Stimulated activated CD4-positive, alpha-beta T cell treated with anti-CD3 and anti-CD28 coated beads, Interleukin-15, amount 100 ng/mL, for 48 hours (primary cell): ENCODE measurements around the gene ANGEL2.
"Not testable (repeated sequence)": the region's sequence is repeated elsewhere in the genome, so short reads cannot be mapped to it uniquely, and the experiment has no call there.

Source experiments
- DNase-seq, 2 donors: peaks; one replicate each; pipeline ENCODE4 v3.0.0-alpha.2; 2020; ENCODE audit warnings: low read depth in 2 of 2

The ANGEL2 gene, protein sequence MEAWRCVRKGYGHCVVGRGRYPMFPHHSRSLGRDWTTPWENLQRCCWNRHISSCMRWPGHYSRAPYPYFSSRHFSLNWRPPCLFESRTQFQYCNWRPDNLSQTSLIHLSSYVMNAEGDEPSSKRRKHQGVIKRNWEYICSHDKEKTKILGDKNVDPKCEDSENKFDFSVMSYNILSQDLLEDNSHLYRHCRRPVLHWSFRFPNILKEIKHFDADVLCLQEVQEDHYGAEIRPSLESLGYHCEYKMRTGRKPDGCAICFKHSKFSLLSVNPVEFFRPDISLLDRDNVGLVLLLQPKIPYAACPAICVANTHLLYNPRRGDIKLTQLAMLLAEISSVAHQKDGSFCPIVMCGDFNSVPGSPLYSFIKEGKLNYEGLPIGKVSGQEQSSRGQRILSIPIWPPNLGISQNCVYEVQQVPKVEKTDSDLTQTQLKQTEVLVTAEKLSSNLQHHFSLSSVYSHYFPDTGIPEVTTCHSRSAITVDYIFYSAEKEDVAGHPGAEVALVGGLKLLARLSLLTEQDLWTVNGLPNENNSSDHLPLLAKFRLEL

GRCh38 chr1:213015099-213016050, at the start of gene ANGEL2:
TSS of gene ANGEL2 (minus strand) at chr1:213015867. CDS start at chr1:213015671, 196 bp downstream.
- peak; percentile 91 to 94 for DNase-seq

DNA sequence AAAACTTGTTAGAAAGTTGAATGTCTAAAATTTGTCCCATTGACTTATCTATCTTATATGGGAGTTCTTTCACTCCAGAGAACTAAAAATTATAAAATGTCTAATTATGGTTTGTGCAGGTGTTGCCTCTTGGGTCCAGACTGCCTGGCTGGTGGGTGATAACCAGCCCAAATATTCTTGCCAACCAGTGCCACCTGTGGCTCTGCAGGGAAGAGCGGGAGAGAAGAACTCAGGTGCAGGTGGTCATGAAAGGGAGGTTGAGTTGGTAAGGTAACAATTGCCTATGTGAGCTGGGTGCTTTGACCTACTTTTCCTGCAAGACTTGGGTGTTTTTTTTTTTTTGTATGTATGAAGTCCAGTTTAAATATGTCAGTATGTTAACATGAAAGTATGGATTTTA, 45.6 kb upstream of the ANGEL2 start:
- no peak for DNase-seq

- DNase-seq, result no peak
Observed at GRCh38 chr1:213060836-213061235, 45.2 kb upstream of the ANGEL2 start.

- DNase-seq, result no peak
Observed at GRCh38 chr1:213057264-213058059, 41.8 kb upstream of the ANGEL2 start.

GRCh38 chr1:213055767-213056166, 40.1 kb upstream of the ANGEL2 start:
- no peak for DNase-seq

- no peak for DNase-seq
Observed at GRCh38 chr1:213054733-213055591, 39.3 kb upstream of the ANGEL2 start.

GRCh38 chr1:213054142-213054541, 38.5 kb upstream of the ANGEL2 start:
- DNase-seq, result no peak

DNA sequence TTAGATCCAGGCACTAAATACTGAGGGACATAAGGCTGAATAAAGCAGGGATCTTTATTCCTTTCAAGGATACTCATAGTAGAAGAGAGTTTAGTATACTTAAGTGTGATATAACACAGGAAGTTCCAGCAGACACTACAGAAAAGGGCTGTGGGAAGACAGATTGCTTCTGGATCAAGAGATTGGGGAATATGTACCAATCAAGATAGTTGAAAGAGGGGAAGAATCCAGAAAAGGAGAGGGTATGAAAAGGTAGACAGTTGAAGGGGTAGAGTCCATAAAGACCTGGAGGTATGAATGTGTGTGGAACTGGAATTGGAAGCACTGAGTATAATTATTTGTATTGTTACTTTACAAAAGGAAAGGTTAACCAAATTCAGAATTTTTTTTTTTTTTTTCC, 37.8 kb upstream of the ANGEL2 start:
- DNase-seq, result no peak

- DNase-seq, result no peak
Observed at GRCh38 chr1:213051881-213052202, 36.2 kb upstream of the ANGEL2 start.

GRCh38 chr1:213051127-213051880, 35.6 kb upstream of the ANGEL2 start, which contains the start of gene RPS6KC1:
TSS of gene RPS6KC1 (plus strand) at chr1:213051241. CDS start at chr1:213051405, 164 bp downstream.
- peak; percentile 73 to 79 for DNase-seq

GRCh38 chr1:213050745-213051126, 35.1 kb upstream of the ANGEL2 start:
- DNase-seq, result no peak

DNA sequence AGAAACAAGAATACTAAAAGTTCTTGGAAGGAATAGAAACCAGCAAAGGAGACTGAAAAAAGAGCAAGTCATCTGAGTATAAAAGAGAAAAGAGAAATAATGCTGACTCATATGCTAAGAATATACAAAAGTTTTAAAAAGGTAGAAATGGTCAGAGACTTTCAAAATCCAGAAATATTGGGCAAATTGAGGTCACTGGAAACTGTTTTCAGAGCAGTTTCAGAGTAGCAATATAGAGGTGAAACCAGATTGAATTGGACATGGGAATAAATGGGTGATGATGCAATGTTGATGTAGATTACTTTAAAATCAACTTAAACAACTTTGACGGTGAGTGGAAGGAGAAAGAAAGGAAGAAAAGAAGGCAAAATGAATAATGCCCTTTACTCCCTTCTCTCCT, 33.6 kb upstream of the ANGEL2 start:
- DNase-seq, result no peak

DNA sequence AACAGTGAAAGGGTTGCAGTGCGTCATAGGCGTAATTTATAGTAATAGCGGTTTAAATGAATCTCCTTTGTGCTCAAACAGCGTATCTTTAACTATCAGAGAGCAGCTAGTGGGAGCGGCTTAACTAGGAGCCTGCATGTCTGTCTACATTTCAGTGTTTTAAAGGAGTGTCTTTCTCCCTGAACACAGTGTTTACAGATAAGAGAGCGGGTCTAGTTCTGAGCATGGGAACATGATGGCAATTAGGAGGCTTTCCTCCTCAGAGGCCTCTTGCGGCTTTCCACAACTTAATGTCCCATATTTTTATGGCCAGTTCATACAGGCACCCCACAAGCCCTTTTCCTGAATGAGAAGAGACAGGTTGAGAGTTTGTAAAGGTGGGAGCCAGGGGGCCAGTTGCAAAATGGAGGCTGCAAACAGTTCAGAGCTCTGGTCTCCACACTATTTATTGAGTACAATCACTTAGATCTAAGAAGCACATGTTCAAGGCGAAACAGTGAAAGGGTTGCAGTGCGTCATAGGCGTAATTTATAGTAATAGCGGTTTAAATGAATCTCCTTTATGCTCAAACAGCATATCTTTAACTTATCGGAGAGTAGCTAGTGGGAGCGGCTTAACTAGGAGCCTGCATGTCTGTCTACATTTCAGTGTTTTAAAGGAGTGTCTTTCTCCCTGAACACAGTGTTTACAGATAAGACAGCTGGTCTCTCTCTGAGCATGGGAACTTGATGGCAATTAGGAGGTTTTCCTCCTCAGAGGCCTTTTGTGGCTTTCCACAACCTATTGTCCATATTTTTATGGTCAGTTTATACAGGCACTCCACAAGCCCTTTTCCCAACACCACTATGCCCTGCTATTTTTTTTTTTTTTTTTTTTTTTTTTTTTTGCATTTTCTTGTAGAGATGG, 29.9 kb upstream of the ANGEL2 start:
- not testable (repeated sequence) for DNase-seq

- no peak for DNase-seq
Observed at GRCh38 chr1:213041443-213041842, 25.8 kb upstream of the ANGEL2 start.

- DNase-seq, result no peak
Observed at GRCh38 chr1:213035573-213035972, 19.9 kb upstream of the ANGEL2 start.

DNA sequence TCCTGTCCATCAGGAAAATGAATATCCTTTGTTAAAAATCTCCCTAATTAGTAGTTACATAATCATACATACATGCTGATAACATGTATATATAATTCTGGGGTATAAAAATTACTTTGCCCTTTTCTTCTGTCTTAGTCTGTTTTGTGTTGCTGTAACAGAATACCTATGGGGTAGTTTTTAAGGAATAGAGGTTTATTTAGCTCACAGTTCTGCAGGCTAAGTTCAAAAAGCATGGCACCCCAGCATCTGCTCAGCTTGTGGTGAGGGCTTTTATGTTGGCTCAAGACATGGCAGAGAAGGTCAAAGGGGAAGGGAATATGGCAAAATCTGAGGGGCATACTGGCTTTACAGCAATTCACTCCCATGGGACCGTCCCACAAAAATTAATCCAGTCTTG, 19.0 kb upstream of the ANGEL2 start:
- no peak for DNase-seq

GRCh38 chr1:213032651-213033050, 17.0 kb upstream of the ANGEL2 start:
- no peak for DNase-seq

DNA sequence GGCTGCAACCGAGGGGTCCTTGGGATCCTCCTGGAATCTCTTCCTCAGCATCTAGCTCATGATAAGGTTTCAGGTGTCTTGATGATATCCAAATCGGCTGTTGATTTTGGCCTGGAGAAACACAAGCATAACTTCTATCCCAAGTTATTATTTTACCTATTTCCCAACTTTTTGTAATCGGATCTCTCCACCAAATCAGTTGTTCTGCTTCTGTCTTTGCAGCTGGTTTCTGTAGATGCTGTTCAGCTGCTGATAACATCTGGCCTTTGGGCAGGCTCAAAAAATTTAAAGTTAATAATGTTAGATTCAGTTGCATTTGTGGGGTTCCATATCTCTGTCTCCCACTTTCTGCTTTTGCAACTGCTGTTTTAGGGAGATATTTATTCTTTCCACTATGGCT, 11.4 kb upstream of the ANGEL2 start:
- DNase-seq, result not testable (repeated sequence)

DNA sequence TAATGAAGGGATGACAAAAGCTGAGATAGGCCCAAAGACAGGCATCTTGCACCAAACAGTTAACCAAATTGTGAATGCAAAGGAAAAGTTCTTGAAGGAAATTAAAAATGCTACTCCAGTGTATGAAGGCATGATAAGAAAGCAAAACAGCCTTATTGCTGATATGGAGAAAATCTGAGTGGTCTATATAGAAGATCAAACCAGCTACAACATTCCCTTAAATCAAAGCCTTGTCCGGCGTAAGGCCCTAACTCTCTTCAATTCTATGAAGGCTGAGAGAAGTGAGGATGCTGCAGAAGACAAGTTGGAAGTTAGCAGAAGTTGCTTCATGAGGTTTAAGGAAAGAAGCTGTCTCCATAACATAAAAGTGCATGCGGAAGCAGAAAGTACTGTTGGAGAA, 4.3 kb upstream of the ANGEL2 start:
- DNase-seq, result no peak
